HUES6 (cell line): ENCODE data around the gene KLHL29.

ENCODE experiments used
- H3K27ac ChIP-seq: 2 replicates; pipeline ENCODE4 v1.7.0; 2013; ENCODE audit warnings: low read depth, mild to moderate bottlenecking, low read length, inconsistent platforms
- H3K27me3 ChIP-seq: 2 replicates; pipeline ENCODE4 v1.6.1; 2013; ENCODE audit warnings: low read length; ENCODE audit not compliant: control insufficient read depth, insufficient read depth
- H3K36me3 ChIP-seq: 2 replicates; pipeline ENCODE4 v1.6.1; 2013; ENCODE audit warnings: low read length; ENCODE audit not compliant: control insufficient read depth, insufficient read depth
- H3K4me1 ChIP-seq: 2 replicates; pipeline ENCODE4 v1.6.1; 2013; ENCODE audit warnings: low read length; ENCODE audit not compliant: control insufficient read depth, insufficient read depth
- H3K4me3 ChIP-seq: 2 replicates; pipeline ENCODE4 v1.5.1; 2013; ENCODE audit warnings: low read depth, low read length
- H3K9ac ChIP-seq: one replicate; pipeline ENCODE4 v1.6.1; 2013; ENCODE audit warnings: mild to moderate bottlenecking, low read length
- H3K9me3 ChIP-seq: 2 replicates; pipeline ENCODE4 v1.6.1; 2013; ENCODE audit warnings: low read depth, low read length; ENCODE audit not compliant: control insufficient read depth, insufficient read depth

KLHL29 gene

GRCh38 chr2:23477392-23477791, 92.4 kb downstream of the KLHL29 start:
- Histone ChIP-seq H3K4me3 (no peak overlapping the region), H3K27ac (no peak overlapping the region), H3K4me1 (peaks cover 70% of the 10 kb centered on the region), H3K9ac (no peak overlapping the region), H3K27me3 (peaks cover 20% of the 10 kb centered on the region), H3K9me3 (no peaks in the 10 kb centered on the region), H3K36me3 (no peaks in the 10 kb centered on the region)

GRCh38 chr2:23478087-23478932, 93.3 kb downstream of the KLHL29 start:
- H3K36me3 ChIP-seq = no peaks in the 10 kb centered on the region

GRCh38 chr2:23478933-23479683, 94.1 kb downstream of the KLHL29 start:
- no peaks in the 10 kb centered on the region for H3K36me3 ChIP-seq
- no peak overlapping the region for H3K4me3 ChIP-seq
- no peak overlapping the region for H3K9ac ChIP-seq
- no peak overlapping the region for H3K27ac ChIP-seq
- H3K4me1 ChIP-seq = peaks cover 72% of the 10 kb centered on the region
- no peaks in the 10 kb centered on the region for H3K9me3 ChIP-seq
- H3K27me3 ChIP-seq = peaks cover 5% of the 10 kb centered on the region

More at GRCh38 chr2:23478087-23478932, 93.3 kb downstream of the KLHL29 start:
- Histone ChIP-seq H3K4me3 (peak overlapping the region; percentile 27; the same call in 1 of the 2 replicates), H3K27me3 (peaks cover 13% of the 10 kb centered on the region), H3K9ac (no peak overlapping the region), H3K9me3 (no peaks in the 10 kb centered on the region), H3K4me1 (peaks cover 70% of the 10 kb centered on the region), H3K27ac (no peak overlapping the region)

- Histone ChIP-seq H3K27me3 (no peaks in the 10 kb centered on the region), H3K27ac (peak overlapping the region; percentile 81)
These were observed 96.2 kb downstream of the KLHL29 start for GRCh38 chr2:23480957-23481797.

GRCh38 chr2:23482188-23482587, 97.2 kb downstream of the KLHL29 start:
- Histone ChIP-seq H3K27ac (no peak overlapping the region), H3K4me3 (no peak overlapping the region), H3K36me3 (no peaks in the 10 kb centered on the region), H3K9ac (no peak overlapping the region), H3K27me3 (no peaks in the 10 kb centered on the region), H3K4me1 (peaks cover 49% of the 10 kb centered on the region), H3K9me3 (no peaks in the 10 kb centered on the region)

More at GRCh38 chr2:23480957-23481797, 96.2 kb downstream of the KLHL29 start:
- Histone ChIP-seq H3K9me3 (no peaks in the 10 kb centered on the region), H3K9ac (peak overlapping the region; percentile 66), H3K4me3 (no peak overlapping the region), H3K4me1 (peaks cover 58% of the 10 kb centered on the region), H3K36me3 (no peaks in the 10 kb centered on the region)

GRCh38 chr2:23482607-23483006, 97.6 kb downstream of the KLHL29 start:
- Histone ChIP-seq H3K4me3 (no peak overlapping the region), H3K36me3 (no peaks in the 10 kb centered on the region), H3K27ac (no peak overlapping the region), H3K9ac (no peak overlapping the region), H3K27me3 (no peaks in the 10 kb centered on the region), H3K4me1 (peaks cover 45% of the 10 kb centered on the region), H3K9me3 (no peaks in the 10 kb centered on the region)

- no peak overlapping the region for H3K27ac ChIP-seq
- no peaks in the 10 kb centered on the region for H3K36me3 ChIP-seq
- peaks cover 33% of the 10 kb centered on the region for H3K4me1 ChIP-seq
- H3K9ac ChIP-seq = no peak overlapping the region
- H3K27me3 ChIP-seq = no peaks in the 10 kb centered on the region
- no peak overlapping the region for H3K4me3 ChIP-seq
- H3K9me3 ChIP-seq = no peaks in the 10 kb centered on the region
These were observed 98.8 kb downstream of the KLHL29 start for GRCh38 chr2:23483791-23484190.

GRCh38 chr2:23484275-23484674, 99.3 kb downstream of the KLHL29 start:
- Histone ChIP-seq H3K9ac (no peak overlapping the region), H3K36me3 (no peaks in the 10 kb centered on the region), H3K4me3 (no peak overlapping the region), H3K27me3 (no peaks in the 10 kb centered on the region), H3K9me3 (no peaks in the 10 kb centered on the region), H3K27ac (no peak overlapping the region), H3K4me1 (peaks cover 28% of the 10 kb centered on the region)

GRCh38 chr2:23484767-23485166, 99.8 kb downstream of the KLHL29 start:
- H3K27me3 ChIP-seq = no peaks in the 10 kb centered on the region
- no peak overlapping the region for H3K27ac ChIP-seq
- H3K4me1 ChIP-seq = peaks cover 27% of the 10 kb centered on the region
- no peaks in the 10 kb centered on the region for H3K9me3 ChIP-seq
- no peak overlapping the region for H3K4me3 ChIP-seq
- no peak overlapping the region for H3K9ac ChIP-seq
- no peaks in the 10 kb centered on the region for H3K36me3 ChIP-seq

GRCh38 chr2:23485261-23485660, 100.3 kb downstream of the KLHL29 start:
- Histone ChIP-seq H3K36me3 (no peaks in the 10 kb centered on the region), H3K4me3 (no peak overlapping the region), H3K4me1 (peaks cover 27% of the 10 kb centered on the region), H3K9me3 (no peaks in the 10 kb centered on the region), H3K9ac (no peak overlapping the region), H3K27ac (no peak overlapping the region), H3K27me3 (no peaks in the 10 kb centered on the region)
